OCI-LY3 (cell line): Measurements from ENCODE around the gene ESRRB.
A peak's percentile ranks its signal among the peaks of the same experiment; 100 is the strongest.

Experiments
- H2AFZ ChIP-seq: fragments of 200-600, 300-600 bp; shearing (Covaris generic); 2 replicates; pipeline ENCODE4 v1.6.0; 2014; ENCODE audit warnings: antibody characterized with exemption, low read depth, low read length
- H3K27ac ChIP-seq: fragments of 200-600, 300-600 bp; sonication (generic); 2 replicates; pipeline ENCODE4 v1.5.1; 2014; ENCODE audit warnings: mild to moderate bottlenecking, low read length, moderate library complexity, mixed read lengths
- H3K27me3 ChIP-seq: fragments of 200-600, 300-600 bp; sonication (generic); 2 replicates; pipeline ENCODE4 v1.6.1; 2014; ENCODE audit warnings: low read depth, low read length, mixed read lengths
- H3K36me3 ChIP-seq: fragments of 200-600, 300-600 bp; sonication (generic); replicated peaks from 2 replicates; pipeline ENCODE3; 2014; ENCODE audit warnings: low read depth, low read length, mixed read lengths
- H3K4me1 ChIP-seq: fragments of 300-600, 200-600 bp; sonication (generic); 2 replicates; pipeline ENCODE4 v1.6.1; 2014; ENCODE audit warnings: low read length, mixed read lengths
- H3K4me2 ChIP-seq: fragments of 200-600, 300-600 bp; sonication (generic); 2 replicates; pipeline ENCODE4 v1.6.1; 2014; ENCODE audit warnings: low read length, mixed read lengths
- H3K4me3 ChIP-seq: fragments of 300-600, 200-600 bp; sonication (generic); 2 replicates; pipeline ENCODE4 v1.5.1; 2014; ENCODE audit warnings: antibody characterized with exemption, mild to moderate bottlenecking, low read length, moderate library complexity
- H3K79me2 ChIP-seq: fragments of 300-600, 200-600 bp; shearing (Covaris generic); 2 replicates; pipeline ENCODE4 v1.6.1; 2014; ENCODE audit warnings: mild to moderate bottlenecking, low read length, mixed read lengths
- H3K9ac ChIP-seq: fragments of 300-600, 200-600 bp; shearing (Covaris generic); 2 replicates; pipeline ENCODE4 v1.6.0; 2014; ENCODE audit warnings: mild to moderate bottlenecking, low read length, moderate library complexity
- H3K9me3 ChIP-seq: fragments of 200-600, 300-600 bp; shearing (Covaris generic); 2 replicates; pipeline ENCODE4 v1.6.1; 2014; ENCODE audit warnings: low read length, mixed read lengths; ENCODE audit not compliant: insufficient read depth
- H4K20me1 ChIP-seq: fragments of 200-600, 300-600 bp; sonication (generic); 2 replicates; pipeline ENCODE4 v1.6.1; 2016; ENCODE audit warnings: low read length, mixed read lengths; ENCODE audit not compliant: insufficient read depth
- CTCF ChIP-seq: fragments of 200-600, 300-600 bp; sonication (generic); IDR thresholded peaks from 2 replicates; pipeline ENCODE4 v1.5.1; 2014; ENCODE audit warnings: antibody characterized with exemption, low read length, low read depth
- EZH2phosphoT487 ChIP-seq: fragments of 200-600 bp; shearing (Covaris generic); IDR thresholded peaks from 2 replicates; pipeline ENCODE4 v1.6.1; 2018; ENCODE audit warnings: antibody characterized with exemption, mixed run types, low read depth

The ESRRB gene

GRCh38 chr14:76350671-76351070, 25.3 kb upstream of the ESRRB start:
- no peak overlapping the region for H3K9ac ChIP-seq
- H3K27ac ChIP-seq = no peak overlapping the region
- H2AFZ ChIP-seq = no peak overlapping the region
- TF ChIP-seq EZH2phosphoT487 (no peak), CTCF (no peak)
- H4K20me1 ChIP-seq = no peaks in the 10 kb centered on the region
- no peaks in the 10 kb centered on the region for H3K79me2 ChIP-seq
- no peak overlapping the region for H3K4me2 ChIP-seq
- peaks cover 14% of the 10 kb centered on the region for H3K4me1 ChIP-seq
- H3K27me3 ChIP-seq = peaks cover under 1% of the 10 kb centered on the region
- no peaks in the 10 kb centered on the region for H3K9me3 ChIP-seq
- no peaks in the 10 kb centered on the region for H3K36me3 ChIP-seq
- no peak overlapping the region for H3K4me3 ChIP-seq

- Histone ChIP-seq H3K27me3 (peaks cover 5% of the 10 kb centered on the region), H4K20me1 (no peaks in the 10 kb centered on the region), H2AFZ (no peak overlapping the region), H3K27ac (no peak overlapping the region), H3K4me1 (peaks cover 5% of the 10 kb centered on the region), H3K79me2 (no peaks in the 10 kb centered on the region), H3K9ac (no peak overlapping the region), H3K9me3 (no peaks in the 10 kb centered on the region), H3K4me2 (no peak overlapping the region), H3K36me3 (no peaks in the 10 kb centered on the region), H3K4me3 (no peak overlapping the region)
- TF ChIP-seq CTCF = no peak
- TF ChIP-seq EZH2phosphoT487 = no peak
Measured at GRCh38 chr14:76351941-76352340, 24.0 kb upstream of the ESRRB start.

- Histone ChIP-seq H3K9ac (peak overlapping the region; percentile 2; the same call in 1 of the 2 replicates), H3K4me2 (peak overlapping the region; percentile 75), H3K27ac (no peak overlapping the region), H2AFZ (peak overlapping the region; percentile 41; the same call in 1 of the 2 replicates), H3K36me3 (no peaks in the 10 kb centered on the region), H3K79me2 (no peaks in the 10 kb centered on the region), H3K27me3 (peaks cover 5% of the 10 kb centered on the region), H3K4me3 (peak overlapping the region; percentile 68), H3K4me1 (peaks cover 3% of the 10 kb centered on the region; the same call in 1 of the 2 replicates), H4K20me1 (no peaks in the 10 kb centered on the region), H3K9me3 (no peaks in the 10 kb centered on the region)
- TF ChIP-seq CTCF (peak; percentile 84), EZH2phosphoT487 (no peak)
Measured at GRCh38 chr14:76352639-76353281, 23.2 kb upstream of the ESRRB start.

- Histone ChIP-seq H3K27me3 (peaks cover 12% of the 10 kb centered on the region), H3K4me2 (no peak overlapping the region), H3K27ac (no peak overlapping the region), H3K4me3 (no peak overlapping the region), H3K4me1 (peaks cover 3% of the 10 kb centered on the region; the same call in 1 of the 2 replicates), H3K36me3 (no peaks in the 10 kb centered on the region), H2AFZ (no peak overlapping the region), H4K20me1 (no peaks in the 10 kb centered on the region), H3K9me3 (no peaks in the 10 kb centered on the region), H3K9ac (no peak overlapping the region), H3K79me2 (no peaks in the 10 kb centered on the region)
- TF ChIP-seq CTCF (no peak), EZH2phosphoT487 (no peak)
Measured at GRCh38 chr14:76354310-76354709, 21.6 kb upstream of the ESRRB start.
